Osteoblast (primary cell): ENCODE results near the gene KRTAP4-5. TPM values are rescaled to one million over a fixed set of nuclear protein-coding genes. Genes with fewer than 3 reads are reported as not detected.

Experiments
- small RNA-seq: library from RNA; depleted of rRNA; stranded (forward); fragments of <200 nt; gene quantifications from one replicate; pipeline ENCODE3, GENCODE V24; 2012
- total RNA-seq: library from RNA; depleted of rRNA; stranded (reverse); fragments of >200 nt; gene quantifications from 2 replicates; pipeline ENCODE4 v1.2.3, GENCODE V29; 2012

The KRTAP4-5 gene
- total RNA-seq, 1 donor: not detected

Small RNA genes lying within 50 kb of the gene (small RNA-seq; reads per million reads assigned to genes)
- gene KRTAP4-17P: not detected

Other genes starting within 250 kb of the KRTAP4-5 start
- gene KRT23, start 212.2 kb downstream of the KRTAP4-5 start, total RNA-seq: 0.36 and 0.59 TPM in 2 replicates
- gene KRT39, start 182.9 kb downstream of the KRTAP4-5 start, total RNA-seq: 0.36 TPM in 1 of 2 replicates, not detected in the other
- under 0.01 TPM in 1 of 2 replicates, not detected in the other for gene KRT40, start 165.5 kb downstream of the KRTAP4-5 start, total RNA-seq
- not detected in 2 replicates for gene KRTAP3-3, start 155.7 kb downstream of the KRTAP4-5 start, total RNA-seq
- not detected in 2 replicates for gene KRTAP3-2, start 149.9 kb downstream of the KRTAP4-5 start, total RNA-seq
- gene KRTAP3-1, start 140.7 kb downstream of the KRTAP4-5 start, total RNA-seq: not detected in 2 replicates
- 25.0 and 31.8 TPM in 2 replicates for gene KRTAP1-5, start 122.6 kb downstream of the KRTAP4-5 start, total RNA-seq
- not detected in 2 replicates for gene KRTAP1-4, start 119.6 kb downstream of the KRTAP4-5 start, total RNA-seq
- not detected in 2 replicates for gene KRTAP1-3, start 115.0 kb downstream of the KRTAP4-5 start, total RNA-seq
- gene KRTAP1-1, start 108.4 kb downstream of the KRTAP4-5 start, total RNA-seq: 2.2 and 2.4 TPM in 2 replicates
- gene KRTAP2-1, start 102.5 kb downstream of the KRTAP4-5 start, total RNA-seq: not detected in 2 replicates
- gene KRTAP2-2, start 94.6 kb downstream of the KRTAP4-5 start, total RNA-seq: not detected in 2 replicates
- gene KRTAP2-3, start 89.7 kb downstream of the KRTAP4-5 start, total RNA-seq: 0.29 TPM in 1 of 2 replicates, not detected in the other
- gene KRTAP2-4, start 83.9 kb downstream of the KRTAP4-5 start, total RNA-seq: not detected in 2 replicates
- under 0.01 and 0.72 TPM in 2 replicates for gene KRTAP4-7, start 65.7 kb downstream of the KRTAP4-5 start, total RNA-seq
- gene KRTAP4-8, start 51.7 kb downstream of the KRTAP4-5 start, total RNA-seq: not detected in 2 replicates
- not detected in 2 replicates for gene KRTAP4-16, start 47.6 kb downstream of the KRTAP4-5 start, total RNA-seq
- not detected in 2 replicates for gene KRTAP4-9, start 44.4 kb downstream of the KRTAP4-5 start, total RNA-seq
- gene KRTAP4-11, start 31.5 kb downstream of the KRTAP4-5 start, total RNA-seq: not detected in 2 replicates
- gene KRTAP4-12, start 25.6 kb downstream of the KRTAP4-5 start, total RNA-seq: not detected in 2 replicates
- not detected in 2 replicates for gene KRTAP4-6, start 9.3 kb downstream of the KRTAP4-5 start, total RNA-seq
- not detected in 2 replicates for gene KRTAP4-4, start 10.9 kb upstream of the KRTAP4-5 start, total RNA-seq
- not detected in 2 replicates for gene KRTAP4-3, start 18.4 kb upstream of the KRTAP4-5 start, total RNA-seq
- gene KRTAP4-2, start 28.4 kb upstream of the KRTAP4-5 start, total RNA-seq: not detected in 2 replicates
- gene KRTAP4-1, start 35.1 kb upstream of the KRTAP4-5 start, total RNA-seq: not detected in 2 replicates
- not detected in 2 replicates for gene KRTAP9-1, start 40.1 kb upstream of the KRTAP4-5 start, total RNA-seq
- gene KRTAP9-2, start 76.8 kb upstream of the KRTAP4-5 start, total RNA-seq: not detected in 2 replicates
- gene KRTAP9-3, start 82.6 kb upstream of the KRTAP4-5 start, total RNA-seq: not detected in 2 replicates
- gene KRTAP9-8, start 88.2 kb upstream of the KRTAP4-5 start, total RNA-seq: not detected in 2 replicates
- not detected in 2 replicates for gene KRTAP9-4, start 99.9 kb upstream of the KRTAP4-5 start, total RNA-seq
- not detected in 2 replicates for gene KRTAP9-9, start 105.6 kb upstream of the KRTAP4-5 start, total RNA-seq
- gene KRTAP9-6, start 115.6 kb upstream of the KRTAP4-5 start, total RNA-seq: not detected in 2 replicates
- not detected in 2 replicates for gene KRTAP9-7, start 125.9 kb upstream of the KRTAP4-5 start, total RNA-seq
- not detected in 2 replicates for gene KRTAP29-1, start 153.0 kb upstream of the KRTAP4-5 start, total RNA-seq
- not detected in 2 replicates for gene KRTAP16-1, start 159.5 kb upstream of the KRTAP4-5 start, total RNA-seq
- not detected in 2 replicates for gene KRTAP17-1, start 165.9 kb upstream of the KRTAP4-5 start, total RNA-seq
- gene KRT33A, start 201.0 kb upstream of the KRTAP4-5 start, total RNA-seq: not detected in 2 replicates
- 0.29 and 1.1 TPM in 2 replicates for gene KRT33B, start 220.0 kb upstream of the KRTAP4-5 start, total RNA-seq
- gene KRT34, start 232.5 kb upstream of the KRTAP4-5 start, total RNA-seq: 9.4 and 11.2 TPM in 2 replicates
- gene KRT31, start 247.8 kb upstream of the KRTAP4-5 start, total RNA-seq: not detected in 2 replicates